ENCODE results near the gene ENPP7.

Gene ENPP7

GRCh38 chr17:79732804-79733691, 2.3 kb downstream of the ENPP7 start:
- DNase-seq: no peak

- no peak for DNase-seq
These were observed 2.9 kb downstream of the ENPP7 start for GRCh38 chr17:79733692-79734070.

- DNase-seq: no peak
These were observed 4.4 kb downstream of the ENPP7 start for GRCh38 chr17:79735096-79735495.

- DNase-seq: no peak
These were observed 6.5 kb downstream of the ENPP7 start for GRCh38 chr17:79737046-79737921.

- DNase-seq: no peak
These were observed 7.3 kb downstream of the ENPP7 start for GRCh38 chr17:79737922-79738578.

GRCh38 chr17:79738643-79739042, 7.9 kb downstream of the ENPP7 start:
- DNase-seq: no peak

GRCh38 chr17:79739148-79740062, 8.7 kb downstream of the ENPP7 start:
- no peak for DNase-seq

GRCh38 chr17:79740413-79740812, 9.7 kb downstream of the ENPP7 start:
- DNase-seq: no peak

GRCh38 chr17:79741401-79741750, 10.6 kb downstream of the ENPP7 start:
- DNase-seq: no peak

- DNase-seq: peak; percentile 65
These were observed 11.2 kb downstream of the ENPP7 start for GRCh38 chr17:79741751-79742588.

- no peak for DNase-seq
These were observed 11.8 kb downstream of the ENPP7 start for GRCh38 chr17:79742589-79742918.

- no peak for DNase-seq
These were observed 12.3 kb downstream of the ENPP7 start for GRCh38 chr17:79742951-79743476.

GRCh38 chr17:79743614-79744013, 12.9 kb downstream of the ENPP7 start:
- no peak for DNase-seq

- DNase-seq: no peak
These were observed 14.9 kb downstream of the ENPP7 start for GRCh38 chr17:79745641-79746105.

GRCh38 chr17:79746889-79747507, 16.3 kb downstream of the ENPP7 start:
- no peak for DNase-seq

GRCh38 chr17:79747508-79748294, 17.0 kb downstream of the ENPP7 start:
- no peak for DNase-seq

- DNase-seq: no peak
These were observed 17.8 kb downstream of the ENPP7 start for GRCh38 chr17:79748295-79749099.

- DNase-seq: no peak
These were observed 18.5 kb downstream of the ENPP7 start for GRCh38 chr17:79749156-79749815.

Measured in effector CD8-positive, alpha-beta T cell (primary cell).